Measurements from ENCODE around the gene THAP4. TPM values are rescaled to one million over a fixed set of nuclear protein-coding genes. Genes with fewer than 3 reads are reported as not detected.

THAP4 gene
- total and polyA plus RNA-seq, 2 of the 13 experiments (the other 11 are each of a cell fraction or from before 2014, with no cell fraction given), result 59.7 to 75.7 TPM

DNA sequence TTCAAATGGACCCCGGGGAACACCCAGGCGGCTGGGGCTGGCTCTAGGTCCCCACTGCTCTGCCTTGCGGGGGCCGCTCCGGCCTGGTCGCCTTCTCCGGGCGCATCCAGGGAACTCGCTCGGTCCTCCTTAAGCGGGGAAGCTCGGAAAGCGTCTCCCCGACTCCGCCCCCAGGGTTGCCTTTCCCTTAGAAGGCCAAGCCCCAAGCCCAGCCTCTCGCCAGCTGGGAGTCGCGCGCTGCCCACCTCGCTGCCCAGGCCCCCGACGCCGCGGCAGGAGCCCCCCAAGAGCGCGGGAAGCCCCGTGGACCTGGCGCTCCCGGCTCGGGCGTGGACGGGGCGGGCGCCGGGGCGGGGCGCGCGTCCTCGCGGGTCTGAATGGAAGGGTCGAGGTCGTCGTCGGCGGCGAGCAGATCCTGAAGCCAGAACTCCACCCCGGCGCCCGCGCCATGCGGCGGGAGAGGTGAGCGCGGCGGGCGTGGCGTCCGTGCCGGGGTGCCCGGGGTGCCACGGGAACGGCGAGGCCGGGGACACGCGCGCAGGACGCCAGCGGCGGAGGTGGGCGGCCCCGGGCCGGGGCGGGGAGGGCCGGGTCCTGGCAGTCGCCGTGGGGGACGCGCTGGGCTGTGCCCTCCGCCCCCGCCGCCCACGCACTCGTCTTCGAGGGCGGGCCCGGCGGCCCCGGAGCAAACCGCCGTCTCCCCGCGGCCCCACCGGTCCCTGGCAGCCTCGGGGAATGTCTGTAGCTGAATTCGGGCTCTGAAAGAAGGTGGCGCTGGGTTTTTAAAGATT lies 78.2 kb downstream of the THAP4 start, which contains the start of gene BOK (continued):
- TF ChIP-seq MED13 (CRISPR knock-in tag; IDR thresholded peaks at IDR 0.05) (0 out of 2 replicates have a peak, but pooled peaks have one; percentile 24), GATAD1 (CRISPR knock-in tag; IDR thresholded peaks at IDR 0.05) (peak; percentile 38; the same call in 1 of the 2 replicates), SAFB2 (CRISPR knock-in tag; IDR thresholded peaks at IDR 0.05; ENCODE audit: borderline replicate concordance, low read depth) (peak; percentile 17; the same call in 1 of the 2 replicates), ZNF556 (CRISPR knock-in tag; IDR thresholded peaks at IDR 0.05; ENCODE audit: borderline replicate concordance) (no peak), FOXP1 (IDR thresholded peaks at IDR 0.05) (no peak), FOXP1 (CRISPR knock-in tag; IDR thresholded peaks at IDR 0.05) (peak; percentile 19; the same call in 1 of the 2 replicates), ZC3H13 (CRISPR knock-in tag; IDR thresholded peaks at IDR 0.05) (0 out of 2 replicates have a peak, but pooled peaks have one; percentile 7), SIN3A (IDR thresholded peaks at IDR 0.05; ENCODE audit: borderline replicate concordance, low read depth, low read length) (0 out of 2 replicates have a peak, but pooled peaks have one; percentile 10), ZNF326 (CRISPR knock-in tag; IDR thresholded peaks at IDR 0.05; ENCODE audit: borderline replicate concordance) (no peak), KAT7 (CRISPR knock-in tag; IDR thresholded peaks at IDR 0.05; ENCODE audit: borderline replicate concordance) (peak; percentile 47; the same call in 1 of the 2 replicates), ZNF430 (CRISPR knock-in tag; IDR thresholded peaks at IDR 0.05) (peak; percentile 62; the same call in 1 of the 2 replicates), ZNF317 (CRISPR knock-in tag; IDR thresholded peaks at IDR 0.05) (no peak), MED1 (CRISPR knock-in tag; IDR thresholded peaks at IDR 0.05) (peak; percentile 36; the same call in 1 of the 2 replicates), MXD4 (CRISPR knock-in tag; IDR thresholded peaks at IDR 0.05) (peak; percentile 34; the same call in 1 of the 2 replicates)
- TF ChIP-seq, protein P1, sequence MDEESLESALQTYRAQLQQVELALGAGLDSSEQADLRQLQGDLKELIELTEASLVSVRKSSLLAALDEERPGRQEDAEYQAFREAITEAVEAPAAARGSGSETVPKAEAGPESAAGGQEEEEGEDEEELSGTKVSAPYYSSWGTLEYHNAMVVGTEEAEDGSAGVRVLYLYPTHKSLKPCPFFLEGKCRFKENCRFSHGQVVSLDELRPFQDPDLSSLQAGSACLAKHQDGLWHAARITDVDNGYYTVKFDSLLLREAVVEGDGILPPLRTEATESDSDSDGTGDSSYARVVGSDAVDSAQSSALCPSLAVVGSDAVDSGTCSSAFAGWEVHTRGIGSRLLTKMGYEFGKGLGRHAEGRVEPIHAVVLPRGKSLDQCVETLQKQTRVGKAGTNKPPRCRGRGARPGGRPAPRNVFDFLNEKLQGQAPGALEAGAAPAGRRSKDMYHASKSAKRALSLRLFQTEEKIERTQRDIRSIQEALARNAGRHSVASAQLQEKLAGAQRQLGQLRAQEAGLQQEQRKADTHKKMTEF (CRISPR knock-in tag; IDR thresholded peaks at IDR 0.05), result peak; percentile 53; the same call in 1 of the 2 replicates
- TF ChIP-seq, protein P2, sequence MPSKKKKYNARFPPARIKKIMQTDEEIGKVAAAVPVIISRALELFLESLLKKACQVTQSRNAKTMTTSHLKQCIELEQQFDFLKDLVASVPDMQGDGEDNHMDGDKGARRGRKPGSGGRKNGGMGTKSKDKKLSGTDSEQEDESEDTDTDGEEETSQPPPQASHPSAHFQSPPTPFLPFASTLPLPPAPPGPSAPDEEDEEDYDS (CRISPR knock-in tag; IDR thresholded peaks at IDR 0.05), result peak; percentile 88
- TF ChIP-seq, protein P3, sequence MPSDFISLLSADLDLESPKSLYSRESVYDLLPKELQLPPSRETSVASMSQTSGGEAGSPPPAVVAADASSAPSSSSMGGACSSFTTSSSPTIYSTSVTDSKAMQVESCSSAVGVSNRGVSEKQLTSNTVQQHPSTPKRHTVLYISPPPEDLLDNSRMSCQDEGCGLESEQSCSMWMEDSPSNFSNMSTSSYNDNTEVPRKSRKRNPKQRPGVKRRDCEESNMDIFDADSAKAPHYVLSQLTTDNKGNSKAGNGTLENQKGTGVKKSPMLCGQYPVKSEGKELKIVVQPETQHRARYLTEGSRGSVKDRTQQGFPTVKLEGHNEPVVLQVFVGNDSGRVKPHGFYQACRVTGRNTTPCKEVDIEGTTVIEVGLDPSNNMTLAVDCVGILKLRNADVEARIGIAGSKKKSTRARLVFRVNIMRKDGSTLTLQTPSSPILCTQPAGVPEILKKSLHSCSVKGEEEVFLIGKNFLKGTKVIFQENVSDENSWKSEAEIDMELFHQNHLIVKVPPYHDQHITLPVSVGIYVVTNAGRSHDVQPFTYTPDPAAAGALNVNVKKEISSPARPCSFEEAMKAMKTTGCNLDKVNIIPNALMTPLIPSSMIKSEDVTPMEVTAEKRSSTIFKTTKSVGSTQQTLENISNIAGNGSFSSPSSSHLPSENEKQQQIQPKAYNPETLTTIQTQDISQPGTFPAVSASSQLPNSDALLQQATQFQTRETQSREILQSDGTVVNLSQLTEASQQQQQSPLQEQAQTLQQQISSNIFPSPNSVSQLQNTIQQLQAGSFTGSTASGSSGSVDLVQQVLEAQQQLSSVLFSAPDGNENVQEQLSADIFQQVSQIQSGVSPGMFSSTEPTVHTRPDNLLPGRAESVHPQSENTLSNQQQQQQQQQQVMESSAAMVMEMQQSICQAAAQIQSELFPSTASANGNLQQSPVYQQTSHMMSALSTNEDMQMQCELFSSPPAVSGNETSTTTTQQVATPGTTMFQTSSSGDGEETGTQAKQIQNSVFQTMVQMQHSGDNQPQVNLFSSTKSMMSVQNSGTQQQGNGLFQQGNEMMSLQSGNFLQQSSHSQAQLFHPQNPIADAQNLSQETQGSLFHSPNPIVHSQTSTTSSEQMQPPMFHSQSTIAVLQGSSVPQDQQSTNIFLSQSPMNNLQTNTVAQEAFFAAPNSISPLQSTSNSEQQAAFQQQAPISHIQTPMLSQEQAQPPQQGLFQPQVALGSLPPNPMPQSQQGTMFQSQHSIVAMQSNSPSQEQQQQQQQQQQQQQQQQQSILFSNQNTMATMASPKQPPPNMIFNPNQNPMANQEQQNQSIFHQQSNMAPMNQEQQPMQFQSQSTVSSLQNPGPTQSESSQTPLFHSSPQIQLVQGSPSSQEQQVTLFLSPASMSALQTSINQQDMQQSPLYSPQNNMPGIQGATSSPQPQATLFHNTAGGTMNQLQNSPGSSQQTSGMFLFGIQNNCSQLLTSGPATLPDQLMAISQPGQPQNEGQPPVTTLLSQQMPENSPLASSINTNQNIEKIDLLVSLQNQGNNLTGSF (CRISPR knock-in tag; IDR thresholded peaks at IDR 0.05), result 0 out of 2 replicates have a peak, but pooled peaks have one; percentile 40
- TF ChIP-seq, protein P4, sequence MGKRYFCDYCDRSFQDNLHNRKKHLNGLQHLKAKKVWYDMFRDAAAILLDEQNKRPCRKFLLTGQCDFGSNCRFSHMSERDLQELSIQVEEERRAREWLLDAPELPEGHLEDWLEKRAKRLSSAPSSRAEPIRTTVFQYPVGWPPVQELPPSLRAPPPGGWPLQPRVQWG (CRISPR knock-in tag; IDR thresholded peaks at IDR 0.05; ENCODE audit: borderline replicate concordance, low read depth), result no peak
- TF ChIP-seq, protein P5, sequence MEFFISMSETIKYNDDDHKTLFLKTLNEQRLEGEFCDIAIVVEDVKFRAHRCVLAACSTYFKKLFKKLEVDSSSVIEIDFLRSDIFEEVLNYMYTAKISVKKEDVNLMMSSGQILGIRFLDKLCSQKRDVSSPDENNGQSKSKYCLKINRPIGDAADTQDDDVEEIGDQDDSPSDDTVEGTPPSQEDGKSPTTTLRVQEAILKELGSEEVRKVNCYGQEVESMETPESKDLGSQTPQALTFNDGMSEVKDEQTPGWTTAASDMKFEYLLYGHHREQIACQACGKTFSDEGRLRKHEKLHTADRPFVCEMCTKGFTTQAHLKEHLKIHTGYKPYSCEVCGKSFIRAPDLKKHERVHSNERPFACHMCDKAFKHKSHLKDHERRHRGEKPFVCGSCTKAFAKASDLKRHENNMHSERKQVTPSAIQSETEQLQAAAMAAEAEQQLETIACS (CRISPR knock-in tag; IDR thresholded peaks at IDR 0.05), result peak; percentile 64
- TF ChIP-seq, protein P6, sequence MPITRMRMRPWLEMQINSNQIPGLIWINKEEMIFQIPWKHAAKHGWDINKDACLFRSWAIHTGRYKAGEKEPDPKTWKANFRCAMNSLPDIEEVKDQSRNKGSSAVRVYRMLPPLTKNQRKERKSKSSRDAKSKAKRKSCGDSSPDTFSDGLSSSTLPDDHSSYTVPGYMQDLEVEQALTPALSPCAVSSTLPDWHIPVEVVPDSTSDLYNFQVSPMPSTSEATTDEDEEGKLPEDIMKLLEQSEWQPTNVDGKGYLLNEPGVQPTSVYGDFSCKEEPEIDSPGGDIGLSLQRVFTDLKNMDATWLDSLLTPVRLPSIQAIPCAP (CRISPR knock-in tag; IDR thresholded peaks at IDR 0.05; ENCODE audit: low read depth), result peak; percentile 24; the same call in 1 of the 2 replicates
